GM18951 (cell line): Measurements from ENCODE around the gene SLC25A51.

Experiments
- POLR2A ChIP-seq: IDR thresholded peaks from 4 replicates; pipeline ENCODE4 v1.6.1; 2011; ENCODE audit warnings: mild to moderate bottlenecking; ENCODE audit not compliant: insufficient read length, insufficient read depth; ENCODE audit errors: extremely low read depth
- in situ Hi-C: fragments of 300-500 bp; cut with MboI; formaldehyde crosslinking; loops from one replicate; pipeline ENCODE4 v1.12.0; 2022; ENCODE audit warnings: low sequenced_read_pairs, mixed read lengths, inconsistent platforms; ENCODE audit not compliant: unreplicated experiment

Gene SLC25A51

DNA sequence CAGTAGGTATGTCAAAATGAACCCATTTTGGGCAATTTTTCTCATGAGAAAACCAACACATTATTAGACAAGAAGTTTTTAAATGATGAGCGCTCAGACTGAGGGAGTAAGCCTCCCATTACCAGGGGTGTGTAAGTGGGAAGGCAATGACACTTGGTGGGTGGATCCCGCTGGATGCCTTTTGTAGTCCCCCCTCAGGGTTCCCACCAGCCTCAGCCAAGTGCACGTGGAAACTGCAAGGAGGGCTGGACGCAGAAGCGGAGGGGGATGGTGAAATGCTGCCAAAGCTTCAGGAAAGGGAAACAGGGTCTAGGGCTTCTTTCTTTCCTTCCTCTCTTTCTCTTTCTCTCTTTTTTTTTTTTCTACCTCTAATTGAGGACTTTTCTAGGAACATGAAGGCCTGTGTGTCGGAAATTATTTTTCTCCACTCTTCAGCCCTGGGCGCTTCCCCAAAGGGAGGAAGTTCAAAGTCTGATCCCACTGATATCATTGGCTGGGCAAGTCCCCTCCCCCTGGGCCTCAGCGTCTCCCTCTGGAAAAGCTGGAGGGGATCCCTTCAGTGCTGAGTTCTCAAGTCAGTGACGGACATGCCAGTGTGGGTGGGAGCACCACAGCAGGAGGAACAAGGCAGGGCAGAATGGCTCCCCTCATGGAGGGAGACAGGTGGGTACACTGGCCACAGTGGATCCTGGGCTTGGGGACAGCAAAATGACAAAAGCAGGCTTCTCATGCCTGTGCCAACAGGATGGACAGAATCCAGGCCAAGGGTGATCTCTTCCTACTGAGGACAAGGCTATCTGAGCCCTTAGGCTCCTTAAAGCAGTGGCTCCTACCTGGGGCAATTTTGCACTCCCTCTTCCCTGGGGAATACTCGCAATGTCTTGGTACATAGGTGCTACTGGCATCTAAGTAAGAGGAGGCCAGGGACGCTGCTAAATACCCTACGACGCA, 23.9 kb upstream of the SLC25A51 start:
- no peak for TF ChIP-seq POLR2A
- in situ Hi-C loops = no loop called here

DNA sequence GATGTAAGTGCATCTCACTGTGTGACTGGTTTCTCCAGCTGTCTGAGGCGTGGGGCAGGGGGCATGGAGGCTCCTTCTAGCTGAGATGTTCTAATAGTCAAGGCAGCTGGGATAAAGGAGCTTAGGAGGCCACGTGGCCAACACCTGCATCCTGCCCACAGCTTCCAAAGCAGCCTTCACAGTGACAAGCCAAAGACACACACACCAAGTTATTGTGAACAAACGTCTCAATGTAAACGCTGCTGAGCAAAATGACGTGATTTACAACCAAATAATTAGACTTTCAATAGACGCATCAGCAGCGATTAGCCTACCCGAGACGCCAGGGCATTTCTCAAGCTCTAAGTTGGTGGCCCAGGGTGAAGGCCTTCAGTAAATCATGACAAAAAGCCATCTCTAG, 23.2 kb upstream of the SLC25A51 start:
- in situ Hi-C loops = no loop called here

GRCh38 chr9:37926737-37927118, 22.8 kb upstream of the SLC25A51 start:
- no peak for TF ChIP-seq POLR2A
- in situ Hi-C loops = no loop called here

More for the DNA sequence above, 23.2 kb upstream of the SLC25A51 start:
- TF ChIP-seq POLR2A = no peak

DNA sequence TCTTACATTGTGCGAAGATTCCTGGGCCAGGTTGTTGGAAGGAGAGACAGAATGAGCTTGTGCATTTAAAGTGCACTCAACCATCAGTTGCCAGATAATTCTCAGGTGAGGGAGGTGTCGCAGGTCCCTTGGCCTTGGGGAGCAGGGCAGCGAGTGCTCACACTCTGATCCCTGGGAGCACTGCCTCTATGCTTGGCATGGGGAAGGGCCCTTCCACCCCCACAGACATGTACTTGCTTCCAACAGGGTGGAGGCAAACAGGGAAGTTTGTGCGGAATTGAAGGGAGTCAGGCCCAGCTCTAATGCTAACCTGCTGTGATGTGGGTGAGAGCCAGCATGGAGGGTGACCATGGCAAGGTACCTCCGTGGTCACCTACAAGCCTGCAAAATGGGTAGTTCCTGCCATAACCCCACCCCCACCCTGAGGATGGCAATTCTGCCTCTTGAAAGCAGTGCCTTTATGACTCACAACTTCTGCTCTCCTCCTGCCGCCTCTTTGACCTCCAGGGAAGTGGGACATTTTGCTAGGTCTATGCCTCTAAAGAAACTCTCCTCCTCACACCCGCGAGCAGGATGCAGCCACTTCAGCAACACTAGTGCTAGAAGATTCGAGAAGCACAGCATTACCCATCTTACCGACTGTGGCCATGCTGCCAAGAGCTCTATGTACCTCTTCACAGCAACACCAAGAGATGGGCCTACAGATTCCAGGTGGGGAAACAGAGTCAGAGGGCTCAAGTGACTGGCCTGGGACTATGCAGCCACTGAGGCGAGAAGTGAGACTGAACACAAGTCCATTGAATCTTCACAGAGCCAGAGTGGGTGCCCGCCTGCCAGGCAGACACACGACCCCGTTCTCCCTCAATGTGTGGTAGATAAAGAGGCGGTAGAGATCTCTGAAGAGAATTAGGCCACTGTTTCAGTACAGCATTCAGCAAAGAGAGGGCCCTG, 22.1 kb upstream of the SLC25A51 start:
- TF ChIP-seq POLR2A = no peak
- in situ Hi-C loops = no loop called here

DNA sequence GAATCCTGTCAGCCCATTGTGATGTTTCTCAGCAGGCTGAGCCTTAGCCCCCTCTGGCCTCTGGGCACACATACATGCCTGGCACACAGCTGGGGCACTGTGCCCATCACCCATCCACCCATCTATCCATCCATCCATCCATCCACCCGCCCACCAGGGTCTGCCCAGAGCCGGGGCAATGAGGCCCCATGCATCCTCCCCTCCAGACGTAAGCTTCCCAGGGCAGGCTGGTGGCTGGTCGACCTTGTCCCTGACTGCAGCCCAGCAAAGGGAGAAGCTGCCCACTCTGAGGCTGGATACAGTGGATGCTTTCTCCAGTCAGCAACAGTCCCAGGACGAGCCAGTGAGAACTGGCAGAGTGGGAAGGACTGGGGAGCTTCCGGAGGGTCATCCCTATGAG, 21.1 kb upstream of the SLC25A51 start:
- no peak for TF ChIP-seq POLR2A
- in situ Hi-C loops = no loop called here

GRCh38 chr9:37924538-37924937, 20.6 kb upstream of the SLC25A51 start:
- TF ChIP-seq POLR2A = no peak
- in situ Hi-C loops = no loop called here

DNA sequence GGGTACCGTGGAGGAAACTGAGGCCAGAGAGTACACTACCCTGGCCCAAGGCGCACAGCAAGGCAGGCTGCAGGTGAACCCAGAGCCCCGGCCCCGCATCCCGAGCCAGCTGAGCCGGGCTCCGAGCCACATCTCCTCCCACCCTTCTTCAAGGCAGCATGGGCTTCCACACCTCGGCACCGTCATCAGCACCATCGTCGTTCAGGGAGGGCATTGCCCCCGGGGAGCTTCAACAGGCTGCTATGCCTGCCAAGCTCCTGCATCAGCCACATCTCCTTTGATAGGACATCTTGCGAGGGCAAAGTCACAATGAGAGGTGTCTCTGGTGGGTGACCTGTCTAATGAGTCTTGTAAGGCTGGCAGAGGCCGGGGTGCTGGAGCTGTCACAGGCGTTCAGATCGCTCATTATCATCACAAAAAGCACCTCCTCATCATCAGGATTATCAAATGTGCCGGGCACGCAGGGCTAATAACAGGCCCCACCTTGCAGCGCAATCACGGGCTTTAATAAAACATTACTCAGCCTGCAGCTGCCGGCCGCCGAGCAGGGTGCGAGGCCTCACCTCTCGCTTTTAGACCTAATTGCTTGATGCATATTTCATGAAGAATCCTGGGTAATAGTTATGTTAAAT, 20.0 kb upstream of the SLC25A51 start:
- in situ Hi-C loops = no loop called here
- TF ChIP-seq POLR2A = no peak

- in situ Hi-C loops = no loop called here
- no peak for TF ChIP-seq POLR2A
Observed at GRCh38 chr9:37923118-37923795, 19.3 kb upstream of the SLC25A51 start.

GRCh38 chr9:37922363-37923117, 18.6 kb upstream of the SLC25A51 start:
- in situ Hi-C loops = no loop called here
- TF ChIP-seq POLR2A = no peak

DNA sequence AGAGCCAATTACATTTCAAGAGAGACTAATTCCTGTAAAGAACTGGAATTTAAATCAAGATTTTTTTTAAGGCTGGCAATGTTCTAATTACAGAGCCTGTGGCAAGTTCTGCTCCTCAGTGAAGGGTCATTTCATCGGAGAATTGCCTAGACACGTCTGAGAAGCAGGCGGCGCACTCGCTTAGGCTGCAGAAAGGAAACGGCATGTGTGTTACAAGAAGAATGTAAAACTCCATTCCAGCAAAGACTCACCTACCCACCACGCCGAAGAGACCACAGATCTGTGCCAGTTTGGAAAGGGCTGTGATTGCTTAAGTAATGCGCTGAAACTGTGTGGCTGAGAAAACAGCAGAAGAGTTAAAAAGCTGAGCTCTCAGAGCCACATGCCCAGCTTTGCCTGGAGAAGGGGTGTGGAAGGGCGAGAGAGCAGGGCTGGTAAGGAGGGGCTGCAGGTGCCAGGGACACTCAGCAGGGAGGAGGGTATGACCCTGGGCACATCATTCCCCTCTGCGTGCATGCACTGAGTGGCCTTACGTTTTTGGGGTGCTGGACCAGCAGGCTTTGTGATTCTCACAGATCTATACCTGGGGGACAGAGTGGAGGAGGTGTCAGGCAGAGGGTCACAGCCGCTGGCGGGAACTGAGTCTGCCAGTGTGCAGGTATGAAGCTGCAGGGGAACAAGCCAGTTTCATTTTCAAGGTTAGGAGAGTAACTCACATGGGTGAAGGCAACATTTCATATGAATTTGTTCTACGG, 17.8 kb upstream of the SLC25A51 start:
- no peak for TF ChIP-seq POLR2A
- in situ Hi-C loops = no loop called here

- no peak for TF ChIP-seq POLR2A
- in situ Hi-C loops = no loop called here
Observed at GRCh38 chr9:37921168-37921510, 17.2 kb upstream of the SLC25A51 start.

DNA sequence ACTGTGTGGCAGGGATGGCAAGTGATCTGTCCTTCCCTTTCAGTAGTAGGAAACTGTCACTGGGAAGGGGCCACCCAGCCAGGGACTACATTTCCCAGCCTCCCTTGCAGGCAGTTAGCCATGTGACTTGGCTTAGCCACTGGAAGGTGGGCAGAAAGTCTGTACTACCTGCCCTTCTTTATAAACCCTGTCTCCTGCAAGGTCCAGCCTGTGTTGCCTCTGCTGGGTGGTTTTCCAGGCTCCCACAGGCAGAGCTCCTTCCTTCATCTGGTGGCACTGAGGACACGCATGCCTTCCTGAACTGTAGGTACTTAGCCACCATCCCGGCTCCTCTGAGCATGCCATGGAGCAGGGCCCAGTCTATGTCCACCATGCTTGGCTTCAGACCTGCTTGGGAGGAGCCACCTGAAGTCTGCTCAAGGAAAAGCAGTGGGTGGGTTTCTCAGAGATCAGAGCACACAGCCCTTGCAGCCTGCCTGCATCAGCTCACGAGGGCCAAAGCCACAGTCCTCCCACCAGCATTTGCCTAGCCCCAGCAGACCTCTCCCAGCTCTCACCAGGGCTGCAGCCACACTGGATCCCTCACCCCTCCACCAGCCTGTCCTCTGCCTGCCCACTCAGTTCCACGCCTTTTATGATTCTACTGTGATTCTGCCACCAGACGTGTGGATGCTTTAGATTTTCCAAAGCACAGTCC, 16.7 kb upstream of the SLC25A51 start:
- in situ Hi-C loops = no loop called here
- TF ChIP-seq POLR2A = no peak
